ENCODE results near the gene SPATA17. TPM values are rescaled to one million over a fixed set of nuclear protein-coding genes. Genes with fewer than 3 reads are reported as not detected.
A peak's percentile ranks its signal among the peaks of the same experiment; 100 is the strongest.

The SPATA17 gene
- polyA plus RNA-seq, 1 donor, result 2.6 TPM

GRCh38 chr1:217620814-217621213, 10.3 kb upstream of the SPATA17 start:
- H3K27ac ChIP-seq (ENCODE audit: low read length), result no peak overlapping the region
- no peaks in the 10 kb centered on the region for H3K27me3 ChIP-seq (ENCODE audit: control insufficient read depth, insufficient read depth, low read length)
- no peak for DNase-seq
- H3K9me3 ChIP-seq (ENCODE audit: control insufficient read depth, low read depth, low read length), result no peaks in the 10 kb centered on the region
- WGBS (ENCODE audit: insufficient coverage, low lambda C conversion rate), result no CpG with 5 or more reads among the region's 4 CpGs
- no peak overlapping the region for H3K4me3 ChIP-seq (ENCODE audit: low read length)
- no peaks in the 10 kb centered on the region for H3K4me1 ChIP-seq (ENCODE audit: control insufficient read depth, insufficient read depth, low read length)
- peaks cover 6% of the 10 kb centered on the region for H3K36me3 ChIP-seq (ENCODE audit: control insufficient read depth, insufficient read depth, low read length)

DNA sequence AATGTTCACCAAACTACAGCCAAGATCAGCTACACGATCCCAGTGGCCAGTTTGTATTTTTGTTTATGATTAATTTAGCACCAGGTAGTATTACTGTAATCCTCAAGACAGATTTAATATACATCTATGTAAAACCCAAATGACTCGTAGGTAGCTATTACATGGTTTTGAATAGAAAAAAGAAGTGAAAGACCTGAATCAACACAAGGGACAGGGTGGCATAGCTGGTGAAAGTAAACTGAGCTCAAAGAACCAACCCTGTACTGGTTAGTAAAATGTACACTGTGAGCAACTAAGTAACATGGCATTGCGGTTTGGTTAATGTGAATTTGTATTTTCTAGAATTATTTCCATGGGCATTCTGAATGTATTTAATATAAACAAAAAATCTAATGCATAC, 9.1 kb upstream of the SPATA17 start:
- no peak overlapping the region for H3K27ac ChIP-seq (ENCODE audit: low read length)
- no peaks in the 10 kb centered on the region for H3K9me3 ChIP-seq (ENCODE audit: control insufficient read depth, low read depth, low read length)
- no peak overlapping the region for H3K4me3 ChIP-seq (ENCODE audit: low read length)
- WGBS (ENCODE audit: insufficient coverage, low lambda C conversion rate), result no CpG with 5 or more reads among the region's 3 CpGs
- no peaks in the 10 kb centered on the region for H3K4me1 ChIP-seq (ENCODE audit: control insufficient read depth, insufficient read depth, low read length)
- no peaks in the 10 kb centered on the region for H3K27me3 ChIP-seq (ENCODE audit: control insufficient read depth, insufficient read depth, low read length)
- H3K36me3 ChIP-seq (ENCODE audit: control insufficient read depth, insufficient read depth, low read length), result peaks cover 6% of the 10 kb centered on the region
- no peak for DNase-seq

DNA sequence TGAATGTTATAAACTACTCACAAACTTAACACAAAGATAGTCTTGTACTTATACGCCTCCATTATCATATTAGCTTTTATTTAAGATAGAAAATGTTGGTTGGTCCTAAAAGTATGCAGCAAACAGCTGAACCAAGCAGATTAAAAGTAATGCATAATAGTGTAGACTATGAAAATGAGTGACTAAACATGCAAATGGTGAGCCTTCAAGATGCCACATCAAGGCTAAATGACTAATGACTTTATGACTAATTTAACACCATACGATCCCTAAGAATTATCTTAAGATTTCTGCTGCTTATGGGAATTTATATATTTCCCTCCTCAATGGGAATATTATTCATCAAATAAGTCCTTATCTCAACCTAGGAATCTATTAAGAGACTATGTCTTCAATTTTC, 4.8 kb upstream of the SPATA17 start:
- Histone ChIP-seq H3K36me3 (ENCODE audit: control insufficient read depth, insufficient read depth, low read length) (no peaks in the 10 kb centered on the region), H3K4me3 (ENCODE audit: low read length) (no peak overlapping the region), H3K9me3 (ENCODE audit: control insufficient read depth, low read depth, low read length) (no peaks in the 10 kb centered on the region), H3K4me1 (ENCODE audit: control insufficient read depth, insufficient read depth, low read length) (peaks cover 16% of the 10 kb centered on the region), H3K27me3 (ENCODE audit: control insufficient read depth, insufficient read depth, low read length) (no peaks in the 10 kb centered on the region), H3K27ac (ENCODE audit: low read length) (no peak overlapping the region)
- no peak for DNase-seq
- WGBS (ENCODE audit: insufficient coverage, low lambda C conversion rate), result no CpG with 5 or more reads among the region's 2 CpGs

DNA sequence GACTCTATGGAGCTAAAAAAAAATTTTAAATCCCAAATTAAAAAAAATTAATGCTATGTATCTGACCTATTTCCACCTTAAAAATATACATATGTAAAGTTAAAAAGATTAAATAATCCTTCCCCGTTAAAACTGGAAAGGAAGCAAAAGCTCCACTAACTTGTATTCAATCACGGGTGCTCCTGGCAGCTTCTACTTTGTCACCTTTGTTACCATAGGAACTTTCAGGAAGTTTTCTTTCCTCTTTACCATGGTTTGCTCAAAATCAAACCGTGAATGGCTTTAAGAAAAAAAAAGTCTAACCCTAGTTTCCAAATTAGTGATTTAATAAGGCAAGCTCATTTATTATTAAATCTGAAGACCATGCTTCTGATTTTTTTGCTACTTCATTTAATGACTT, 3.7 kb upstream of the SPATA17 start:
- no peak overlapping the region for H3K27ac ChIP-seq (ENCODE audit: low read length)
- peak in 1 of 2 donors; percentile 37 for DNase-seq
- H3K36me3 ChIP-seq (ENCODE audit: control insufficient read depth, insufficient read depth, low read length), result no peaks in the 10 kb centered on the region
- no peaks in the 10 kb centered on the region for H3K27me3 ChIP-seq (ENCODE audit: control insufficient read depth, insufficient read depth, low read length)
- H3K4me3 ChIP-seq (ENCODE audit: low read length), result no peak overlapping the region
- no peaks in the 10 kb centered on the region for H3K9me3 ChIP-seq (ENCODE audit: control insufficient read depth, low read depth, low read length)
- WGBS (ENCODE audit: insufficient coverage, low lambda C conversion rate), result 7% methylated on average over 2 of the region's 3 CpGs
- peaks cover 16% of the 10 kb centered on the region for H3K4me1 ChIP-seq (ENCODE audit: control insufficient read depth, insufficient read depth, low read length)

DNA sequence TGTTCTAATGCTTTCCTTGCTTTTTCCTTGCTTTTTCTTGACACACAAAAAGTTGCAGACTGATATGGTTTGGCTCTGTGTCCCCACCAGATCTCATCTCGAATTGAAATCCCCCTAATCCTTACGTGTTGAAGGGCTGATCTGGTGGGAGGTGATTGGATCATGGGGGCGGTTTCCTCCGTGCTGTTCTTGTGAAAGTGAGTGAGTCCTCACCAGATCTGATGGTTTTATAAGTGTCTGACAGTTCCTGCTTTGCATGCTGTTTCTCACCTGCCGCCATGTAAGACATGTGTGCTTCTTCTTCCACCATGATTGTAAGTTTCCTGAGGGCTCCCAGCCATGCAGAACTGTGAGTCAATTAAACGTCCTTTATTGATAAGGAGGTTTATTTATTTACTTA, 11.3 kb downstream of the SPATA17 start:
- Histone ChIP-seq H3K27me3 (ENCODE audit: control insufficient read depth, insufficient read depth, low read length) (no peaks in the 10 kb centered on the region), H3K9me3 (ENCODE audit: control insufficient read depth, low read depth, low read length) (no peaks in the 10 kb centered on the region), H3K4me3 (ENCODE audit: low read length) (no peak overlapping the region), H3K27ac (ENCODE audit: low read length) (no peak overlapping the region), H3K4me1 (ENCODE audit: control insufficient read depth, insufficient read depth, low read length) (no peaks in the 10 kb centered on the region), H3K36me3 (ENCODE audit: control insufficient read depth, insufficient read depth, low read length) (no peaks in the 10 kb centered on the region)
- DNase-seq, result no peak
- WGBS (ENCODE audit: insufficient coverage, low lambda C conversion rate), result no CpG with 5 or more reads among the region's 6 CpGs

DNA sequence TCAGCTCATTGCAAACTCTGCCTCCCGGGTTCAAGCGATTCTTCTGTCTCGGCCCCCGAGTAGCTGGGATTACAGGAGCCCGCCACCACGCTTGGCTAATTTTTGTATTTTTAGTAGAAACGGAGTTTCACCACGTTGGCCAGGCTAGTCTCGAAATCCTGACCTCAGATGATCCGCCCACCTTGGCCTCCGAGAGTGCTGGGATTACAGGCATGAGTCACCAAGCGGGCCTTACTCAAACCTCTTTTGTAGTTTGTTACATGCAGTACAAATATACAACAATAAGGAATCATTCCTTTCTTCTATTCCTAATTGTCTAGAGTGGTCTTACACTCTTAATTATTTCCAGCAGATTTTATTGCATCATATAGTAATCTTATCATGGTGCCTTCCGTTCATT, 16.6 kb downstream of the SPATA17 start:
- Histone ChIP-seq H3K9me3 (ENCODE audit: control insufficient read depth, low read depth, low read length) (no peaks in the 10 kb centered on the region), H3K27me3 (ENCODE audit: control insufficient read depth, insufficient read depth, low read length) (no peaks in the 10 kb centered on the region), H3K4me1 (ENCODE audit: control insufficient read depth, insufficient read depth, low read length) (no peaks in the 10 kb centered on the region), H3K4me3 (ENCODE audit: low read length) (no peak overlapping the region), H3K27ac (ENCODE audit: low read length) (no peak overlapping the region), H3K36me3 (ENCODE audit: control insufficient read depth, insufficient read depth, low read length) (no peaks in the 10 kb centered on the region)
- DNase-seq, result no peak
- 100% methylated on average over 1 of the region's 13 CpGs for WGBS (ENCODE audit: insufficient coverage, low lambda C conversion rate)

- Histone ChIP-seq H3K4me3 (ENCODE audit: low read length) (no peak overlapping the region), H3K27me3 (ENCODE audit: control insufficient read depth, insufficient read depth, low read length) (no peaks in the 10 kb centered on the region), H3K4me1 (ENCODE audit: control insufficient read depth, insufficient read depth, low read length) (no peaks in the 10 kb centered on the region), H3K9me3 (ENCODE audit: control insufficient read depth, low read depth, low read length) (no peaks in the 10 kb centered on the region), H3K27ac (ENCODE audit: low read length) (no peak overlapping the region), H3K36me3 (ENCODE audit: control insufficient read depth, insufficient read depth, low read length) (no peaks in the 10 kb centered on the region)
- DNase-seq, result no peak
- 100% methylated on average over 1 of the region's 4 CpGs for whole genome bisulfite sequencing (ENCODE audit: insufficient coverage, low lambda C conversion rate)
Observed at GRCh38 chr1:217650674-217651073, 19.5 kb downstream of the SPATA17 start.

GRCh38 chr1:217660353-217661062, 29.4 kb downstream of the SPATA17 start:
- peak; percentile 3 to 4 for DNase-seq
- Histone ChIP-seq H3K27me3 (ENCODE audit: control insufficient read depth, insufficient read depth, low read length) (no peaks in the 10 kb centered on the region), H3K27ac (ENCODE audit: low read length) (no peak overlapping the region), H3K36me3 (ENCODE audit: control insufficient read depth, insufficient read depth, low read length) (no peaks in the 10 kb centered on the region), H3K4me3 (ENCODE audit: low read length) (no peak overlapping the region), H3K9me3 (ENCODE audit: control insufficient read depth, low read depth, low read length) (no peaks in the 10 kb centered on the region), H3K4me1 (ENCODE audit: control insufficient read depth, insufficient read depth, low read length) (no peaks in the 10 kb centered on the region)
- 50% methylated on average over 1 of the region's 5 CpGs for WGBS (ENCODE audit: insufficient coverage, low lambda C conversion rate)

GRCh38 chr1:217661407-217661806, 30.3 kb downstream of the SPATA17 start:
- DNase-seq, result no peak
- Histone ChIP-seq H3K36me3 (ENCODE audit: control insufficient read depth, insufficient read depth, low read length) (no peaks in the 10 kb centered on the region), H3K27ac (ENCODE audit: low read length) (no peak overlapping the region), H3K9me3 (ENCODE audit: control insufficient read depth, low read depth, low read length) (no peaks in the 10 kb centered on the region), H3K27me3 (ENCODE audit: control insufficient read depth, insufficient read depth, low read length) (no peaks in the 10 kb centered on the region), H3K4me3 (ENCODE audit: low read length) (no peak overlapping the region), H3K4me1 (ENCODE audit: control insufficient read depth, insufficient read depth, low read length) (no peaks in the 10 kb centered on the region)

DNA sequence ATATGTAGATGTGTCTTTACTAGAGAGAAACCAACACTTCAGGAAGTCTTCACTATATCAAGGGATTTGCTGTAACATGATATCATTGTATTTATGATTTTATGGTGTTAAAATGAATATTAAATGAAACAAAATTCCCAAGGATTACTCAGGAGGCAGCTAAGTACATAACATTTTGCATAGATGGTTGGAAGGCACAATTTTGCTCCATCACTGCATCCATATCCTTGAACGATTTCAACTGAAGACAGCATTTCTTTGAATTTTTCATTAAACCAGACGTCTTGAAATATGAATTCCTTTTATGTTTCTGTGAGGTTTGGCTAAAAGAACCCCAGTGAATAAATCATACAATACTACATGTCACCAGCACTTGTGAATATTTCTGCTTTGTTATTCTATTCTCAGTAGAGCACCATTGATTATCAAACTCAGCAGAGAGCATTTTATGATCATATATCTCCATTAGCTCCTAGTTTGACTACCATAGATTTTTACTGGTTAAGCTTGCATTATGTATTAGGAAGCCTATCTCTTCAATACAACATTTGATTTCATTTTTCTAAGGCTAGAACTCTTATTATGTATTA, 37.3 kb downstream of the SPATA17 start:
- Histone ChIP-seq H3K27me3 (ENCODE audit: control insufficient read depth, insufficient read depth, low read length) (no peaks in the 10 kb centered on the region), H3K4me3 (ENCODE audit: low read length) (no peak overlapping the region), H3K27ac (ENCODE audit: low read length) (no peak overlapping the region), H3K9me3 (ENCODE audit: control insufficient read depth, low read depth, low read length) (no peaks in the 10 kb centered on the region), H3K36me3 (ENCODE audit: control insufficient read depth, insufficient read depth, low read length) (no peaks in the 10 kb centered on the region), H3K4me1 (ENCODE audit: control insufficient read depth, insufficient read depth, low read length) (no peaks in the 10 kb centered on the region)
- WGBS (ENCODE audit: insufficient coverage, low lambda C conversion rate), result 67% methylated on average over 1 of the region's 2 CpGs
- DNase-seq, result no peak

DNA sequence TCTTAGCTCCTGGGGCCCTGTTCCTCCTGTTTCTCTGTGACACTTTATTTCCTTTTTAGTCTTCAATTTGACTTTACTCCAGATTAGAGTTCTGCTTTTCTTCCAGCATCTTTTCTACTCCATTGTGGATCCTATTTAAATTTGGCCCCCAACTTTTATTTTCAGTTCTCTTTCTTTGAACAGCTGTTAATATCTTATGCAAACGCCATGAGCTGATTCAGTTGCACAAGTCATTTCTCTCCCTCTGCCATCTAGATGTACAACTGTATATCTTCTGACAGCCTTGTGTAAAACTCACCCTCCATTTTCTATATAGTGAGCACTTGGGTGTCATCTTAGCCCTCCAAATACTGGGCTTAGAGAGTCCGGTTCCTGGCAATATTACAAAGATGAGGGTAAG, 42.2 kb downstream of the SPATA17 start:
- Histone ChIP-seq H3K36me3 (ENCODE audit: control insufficient read depth, insufficient read depth, low read length) (no peaks in the 10 kb centered on the region), H3K27me3 (ENCODE audit: control insufficient read depth, insufficient read depth, low read length) (no peaks in the 10 kb centered on the region), H3K9me3 (ENCODE audit: control insufficient read depth, low read depth, low read length) (no peaks in the 10 kb centered on the region), H3K4me3 (ENCODE audit: low read length) (no peak overlapping the region), H3K27ac (ENCODE audit: low read length) (no peak overlapping the region), H3K4me1 (ENCODE audit: control insufficient read depth, insufficient read depth, low read length) (no peaks in the 10 kb centered on the region)
- DNase-seq, result no peak
- 71% methylated on average over 1 of the region's 2 CpGs for WGBS (ENCODE audit: insufficient coverage, low lambda C conversion rate)

Measured in large intestine (tissue), 3 donors.